Suppressor macrophage treated with lipopolysaccharide for 1 hour (primary cell): ENCODE results near the gene ZNF846.
"Not testable (repeated sequence)": the region's sequence is repeated elsewhere in the genome, so short reads cannot be mapped to it uniquely, and the experiment has no call there.

Experiments
- DNase-seq, 3 donors: peaks; one replicate each; pipeline ENCODE4 v3.0.0-alpha.2; 2020 to 2022

Gene ZNF846

DNA sequence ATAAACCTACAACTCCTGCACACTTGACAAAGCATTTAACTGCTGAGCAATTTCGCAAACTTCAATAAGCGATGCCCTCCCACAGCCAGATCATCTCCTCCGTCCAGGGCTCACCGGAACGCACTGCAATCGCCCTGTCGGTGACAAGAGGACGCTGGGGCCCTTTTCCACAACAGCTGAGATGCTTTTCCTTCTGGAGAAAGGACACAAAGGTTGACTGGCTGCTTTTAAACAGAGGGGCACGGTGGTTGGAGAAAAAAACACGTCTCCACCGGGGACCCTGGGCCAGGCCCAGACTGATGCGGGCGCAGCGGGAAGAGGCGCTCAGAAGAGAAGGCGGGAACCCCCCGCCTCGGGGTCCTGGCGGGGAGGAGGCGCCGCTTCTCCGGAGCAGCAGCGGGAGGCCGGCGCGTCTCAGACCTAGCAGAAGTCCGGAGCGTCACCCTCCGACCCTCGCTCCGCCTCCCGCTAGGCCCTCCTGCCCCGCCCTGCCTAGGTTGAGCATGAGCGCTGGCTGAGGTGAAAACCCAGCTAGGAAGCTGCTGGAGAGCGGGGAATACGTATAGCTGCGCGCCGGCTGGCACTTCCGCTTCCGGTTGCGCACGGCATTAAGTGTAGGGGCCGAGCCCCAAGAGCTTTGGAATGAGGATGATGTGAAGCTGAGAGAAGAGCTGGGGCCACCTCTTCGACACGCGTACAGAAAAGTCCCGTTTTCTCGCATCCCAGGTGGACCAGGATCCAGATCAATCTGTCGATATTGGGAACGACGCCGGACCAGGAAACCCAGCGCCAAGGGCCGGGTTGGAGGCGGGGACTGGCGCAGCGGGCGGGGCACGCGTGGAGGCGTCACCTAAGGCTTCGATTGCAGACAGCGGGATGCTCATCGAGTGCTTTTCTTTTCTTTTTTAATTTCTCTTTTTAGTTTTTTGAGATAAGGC lies at the start of gene ZNF846:
Gene ZNF846 (minus strand): TSS at position 564 of the 938 bp plus-strand sequence. CDS start 3,788 bp downstream, outside the sequence.
- DNase-seq = peak; percentile 97 to 98 (median 98)

GRCh38 chr19:9818175-9818733 lies 49.7 kb upstream of the ZNF846 start:
- no peak for DNase-seq

GRCh38 chr19:9811139-9811538 lies 42.6 kb upstream of the ZNF846 start:
- no peak for DNase-seq

GRCh38 chr19:9808855-9809824 lies 40.6 kb upstream of the ZNF846 start:
- DNase-seq = no peak

DNA sequence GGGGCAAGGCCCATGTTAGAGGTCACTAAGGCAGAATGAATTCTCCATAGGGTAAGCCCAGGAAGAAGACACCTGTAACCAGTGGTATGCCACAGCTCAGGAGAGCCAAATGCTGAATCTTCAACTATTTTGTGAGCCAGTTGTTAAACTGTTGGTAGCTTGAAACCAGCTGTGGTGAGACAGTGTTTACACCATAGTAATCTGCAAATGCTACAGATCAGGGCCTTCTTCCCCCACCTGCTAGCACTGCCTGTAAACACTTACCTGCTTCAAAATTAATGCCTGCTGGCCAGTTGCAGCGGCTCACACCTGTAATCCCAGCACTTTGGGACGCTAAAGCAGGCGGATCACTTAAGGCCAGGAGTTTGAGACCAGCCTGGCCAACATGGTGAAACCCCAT lies 38.3 kb upstream of the ZNF846 start:
- DNase-seq = no peak

DNA sequence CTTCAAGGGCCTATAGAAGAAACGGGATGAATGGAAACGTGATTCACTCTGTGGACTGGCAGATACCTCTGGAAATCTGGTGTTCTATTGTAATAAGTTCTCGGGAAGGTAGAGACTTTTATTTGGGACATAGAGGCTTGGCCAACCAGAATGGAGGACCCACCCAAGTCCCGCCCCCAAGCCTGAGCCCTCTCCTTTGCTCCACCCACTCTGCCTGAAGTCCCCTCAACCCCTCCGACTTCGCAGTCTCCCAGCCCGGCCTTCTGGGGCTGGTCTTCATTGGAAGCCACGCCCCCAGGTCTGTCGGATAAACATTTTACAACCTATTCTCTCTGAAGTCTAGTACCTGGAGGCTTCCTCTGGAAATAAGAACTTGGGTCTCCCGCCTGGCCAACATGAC lies 33.4 kb upstream of the ZNF846 start:
- no peak for DNase-seq

GRCh38 chr19:9799162-9799561 lies 30.6 kb upstream of the ZNF846 start:
- DNase-seq = no peak

DNA sequence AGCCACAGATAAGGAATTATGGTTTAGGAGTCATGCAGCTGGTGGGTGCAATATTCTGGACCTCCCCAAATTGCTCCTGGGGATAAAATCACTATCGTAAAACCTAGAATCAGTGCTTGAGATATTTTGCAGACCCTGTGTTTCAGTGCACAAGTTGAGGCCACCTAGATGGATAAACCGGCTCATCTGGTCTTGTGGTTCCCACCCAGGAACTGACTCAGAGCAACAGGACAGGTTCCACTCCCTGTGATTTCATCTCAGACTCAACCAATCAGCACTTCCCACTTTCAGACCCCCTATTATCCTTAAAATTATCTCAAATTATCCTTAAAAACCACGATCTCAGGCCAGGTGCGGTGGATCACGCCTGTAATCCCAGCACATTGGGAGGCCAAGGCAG lies 29.3 kb upstream of the ZNF846 start:
- no peak for DNase-seq

GRCh38 chr19:9796113-9796773 lies 27.7 kb upstream of the ZNF846 start:
- DNase-seq = peak; percentile 88 to 92 (median 91)

GRCh38 chr19:9793071-9793591 lies 24.6 kb upstream of the ZNF846 start:
- peak; percentile 37 to 74 (median 64) for DNase-seq

GRCh38 chr19:9792206-9793070 lies 23.9 kb upstream of the ZNF846 start:
- peak; percentile 90 to 99 (median 97) for DNase-seq

GRCh38 chr19:9791552-9792205 lies 23.1 kb upstream of the ZNF846 start:
- DNase-seq = peak; percentile 89 to 98 (median 97)

GRCh38 chr19:9791073-9791367 lies 22.5 kb upstream of the ZNF846 start:
- not testable (repeated sequence) for DNase-seq

DNA sequence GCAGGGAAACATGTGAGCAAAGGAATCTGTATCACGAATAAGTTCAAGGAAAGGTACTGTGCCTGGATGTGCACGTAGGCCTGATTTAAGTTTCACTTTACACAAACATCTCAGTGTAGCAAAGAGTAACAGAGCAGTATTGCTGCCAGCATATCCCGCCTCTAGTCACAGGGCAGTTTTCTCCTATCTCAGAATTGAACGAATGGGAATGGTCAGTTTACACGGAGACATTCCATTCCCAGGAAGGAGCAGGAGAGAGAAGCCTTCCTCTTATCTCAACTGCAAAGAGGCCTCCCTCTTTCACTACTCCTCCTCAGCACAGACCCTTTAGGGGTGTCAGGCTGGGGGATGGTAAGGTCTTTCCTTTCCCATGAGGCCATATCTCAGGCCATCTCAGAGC lies 21.0 kb upstream of the ZNF846 start:
- DNase-seq = not testable (repeated sequence)

DNA sequence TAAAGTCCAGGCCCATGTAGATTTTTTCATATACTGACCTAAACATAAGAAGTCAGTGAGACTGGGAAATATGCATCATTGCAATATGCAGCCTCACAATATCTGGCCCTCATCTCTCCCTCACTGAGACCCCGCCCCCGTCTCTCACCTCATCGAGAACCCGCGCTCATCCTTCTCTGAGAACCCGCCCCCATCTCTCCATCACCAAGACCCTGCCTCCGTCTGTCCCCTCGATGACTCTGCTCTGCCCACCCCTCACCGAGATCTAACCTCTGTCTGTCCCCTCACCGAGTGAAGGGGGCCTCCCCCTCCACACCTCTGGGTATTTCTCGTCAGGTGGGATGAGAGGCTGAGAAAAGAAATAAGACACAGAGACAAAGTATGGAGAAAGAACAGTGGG lies 20.5 kb upstream of the ZNF846 start:
- DNase-seq = no peak

DNA sequence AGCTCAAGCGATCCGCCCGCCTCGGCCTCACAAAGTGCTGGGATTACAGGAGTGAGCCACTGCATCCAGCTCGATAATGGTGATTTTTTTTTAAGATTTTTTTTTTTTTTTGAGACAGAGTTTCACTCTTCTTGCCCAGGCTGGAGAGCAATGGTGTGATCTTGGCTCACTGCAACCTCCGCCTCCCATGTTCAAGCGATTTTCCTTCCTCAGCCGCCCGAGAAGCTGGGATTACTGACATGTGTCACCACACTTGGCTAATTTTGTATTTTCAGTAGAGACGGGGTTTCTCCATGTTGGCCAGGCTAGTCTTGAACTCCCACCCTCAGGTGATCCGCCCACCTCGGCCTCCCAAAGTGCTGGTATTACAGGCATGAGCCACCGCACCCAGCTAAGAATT lies 20.1 kb upstream of the ZNF846 start:
- DNase-seq = not testable (repeated sequence)

DNA sequence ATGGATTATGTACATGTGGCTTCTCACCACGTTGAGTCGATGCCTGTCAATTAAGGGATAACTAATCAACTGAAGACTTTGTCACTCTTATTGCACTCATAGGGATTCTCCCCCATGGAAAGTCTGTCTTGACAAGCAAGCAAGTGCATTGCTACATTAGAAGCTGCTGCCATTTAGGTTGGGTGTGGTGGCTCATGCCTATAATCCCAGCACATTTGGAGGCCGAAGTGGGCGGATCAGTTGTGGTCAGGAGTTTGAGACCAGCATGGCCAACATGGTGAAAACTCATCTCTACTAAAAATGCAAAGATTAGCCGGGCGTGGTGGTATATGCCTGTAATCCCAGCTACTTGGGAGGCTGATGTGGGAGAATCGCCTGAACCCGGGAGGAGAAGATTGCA lies 18.3 kb upstream of the ZNF846 start:
- DNase-seq = no peak

GRCh38 chr19:9786342-9786741 lies 17.8 kb upstream of the ZNF846 start:
- no peak for DNase-seq

- DNase-seq = peak; percentile 93 to 99 (median 98)
Observed at GRCh38 chr19:9785367-9786331, 17.1 kb upstream of the ZNF846 start.

DNA sequence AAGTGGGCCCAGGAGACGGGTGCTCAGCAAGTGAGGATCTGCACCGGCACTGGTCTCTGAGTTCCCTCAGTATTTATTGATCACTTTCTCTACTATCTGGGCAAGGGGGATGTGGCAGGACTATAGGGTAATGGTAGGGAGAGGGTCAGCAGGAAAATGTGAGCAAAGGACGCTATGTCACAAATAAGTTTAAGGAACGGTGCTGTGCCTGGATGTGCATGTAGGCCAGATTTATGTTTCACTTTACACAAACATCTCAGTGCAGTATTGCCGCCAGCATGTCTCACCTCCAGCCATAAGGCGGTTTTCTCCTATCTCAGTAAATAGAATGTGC lies 15.6 kb upstream of the ZNF846 start:
- DNase-seq = not testable (repeated sequence)
